Stimulated activated CD8-positive, alpha-beta memory T cell treated with anti-CD3 and anti-CD28 coated beads, Interleukin-7, amount 100 ng/mL, for 1 hour (primary cell): ENCODE data around the gene ARSI.

ENCODE experiments used
- DNase-seq, 2 donors: peaks; one replicate each; pipeline ENCODE4 v3.0.0-alpha.2; 2020; ENCODE audit warnings: low read depth in 2 of 2

The ARSI gene

GRCh38 chr5:150307617-150308426 lies 5.1 kb upstream of the ARSI start:
- DNase-seq: no peak

- DNase-seq: no peak
Observed at GRCh38 chr5:150306775-150307174, 4.1 kb upstream of the ARSI start.

- no peak for DNase-seq
Observed at GRCh38 chr5:150305557-150305956, 2.9 kb upstream of the ARSI start.

GRCh38 chr5:150305095-150305494 lies 2.4 kb upstream of the ARSI start:
- DNase-seq: no peak

- no peak for DNase-seq
Observed at GRCh38 chr5:150304481-150305081, 1.9 kb upstream of the ARSI start.

- no peak for DNase-seq
Observed at GRCh38 chr5:150303660-150304386, 1.1 kb upstream of the ARSI start.

- DNase-seq: no peak
Observed at GRCh38 chr5:150303070-150303615, 438 bp upstream of the ARSI start.

GRCh38 chr5:150301901-150302300 lies 804 bp downstream of the ARSI start:
- DNase-seq: no peak

- DNase-seq: no peak
Observed at GRCh38 chr5:150301170-150301505, 1.6 kb downstream of the ARSI start.

GRCh38 chr5:150300496-150301169 lies 2.1 kb downstream of the ARSI start:
- DNase-seq: no peak

GRCh38 chr5:150299571-150300327 lies 3.0 kb downstream of the ARSI start:
- no peak for DNase-seq

GRCh38 chr5:150298701-150299451 lies 3.8 kb downstream of the ARSI start:
- DNase-seq: no peak

GRCh38 chr5:150297934-150298595 lies 4.6 kb downstream of the ARSI start:
- DNase-seq: no peak

GRCh38 chr5:150297236-150297890 lies 5.3 kb downstream of the ARSI start:
- DNase-seq: no peak

- no peak for DNase-seq
Observed at GRCh38 chr5:150296496-150296895, 6.2 kb downstream of the ARSI start.

GRCh38 chr5:150295741-150296486 lies 6.8 kb downstream of the ARSI start:
- no peak for DNase-seq

- no peak for DNase-seq
Observed at GRCh38 chr5:150295172-150295634, 7.5 kb downstream of the ARSI start.

- DNase-seq: no peak
Observed at GRCh38 chr5:150294551-150295071, 8.1 kb downstream of the ARSI start.
